ENCODE data around the gene BCL11A. TPM values are rescaled to one million over a fixed set of nuclear protein-coding genes. Genes with fewer than 3 reads are reported as not detected.

The BCL11A gene
- total and polyA plus RNA-seq, 2 of the 13 experiments (the other 11 are each of a cell fraction or from before 2014, with no cell fraction given), result not detected

DNA sequence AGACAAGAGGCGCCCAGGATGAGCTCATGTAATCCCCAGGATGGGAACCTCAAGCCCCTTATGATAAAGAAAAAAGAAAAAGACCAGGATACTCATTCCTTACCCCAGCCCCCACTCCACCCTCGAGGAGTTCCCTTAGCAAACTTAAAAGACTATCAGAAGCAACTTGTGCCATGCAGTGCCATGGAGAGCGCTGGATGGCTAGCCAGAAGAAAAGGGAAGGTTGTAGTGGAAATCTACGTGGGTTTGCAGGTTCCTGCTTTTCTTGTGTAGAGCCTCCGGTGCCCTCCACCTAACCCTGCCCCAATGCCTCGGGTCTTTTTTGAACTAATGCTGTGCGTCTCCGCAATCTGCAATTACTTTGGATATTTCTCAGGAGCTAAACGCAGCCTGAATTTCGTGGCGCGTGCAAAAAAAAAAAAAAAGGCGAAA, 16.2 kb upstream of the BCL11A start:
- Histone ChIP-seq H3K9ac (ENCODE audit: insufficient read depth, low read depth, low read length) (no peak overlapping the region), H3K27ac (ENCODE audit: extremely low read length, insufficient read depth, low read length) (no peak overlapping the region), H3K9me3 (ENCODE audit: low read length) (no peaks in the 10 kb centered on the region), H3K36me3 (replicated peaks in 1 of 2; ENCODE audit: control insufficient read depth in 1 of 2, insufficient read depth in 2 of 2, low read length in 2 of 2) (no peaks in the 10 kb centered on the region), H2AFZ (ENCODE audit: low read length) (no peak overlapping the region), H3K4me1 (ENCODE audit: insufficient read depth, low read length) (no peaks in the 10 kb centered on the region), H3K79me2 (ENCODE audit: insufficient read depth, low read length) (no peaks in the 10 kb centered on the region), H3K4me3 (replicated peaks in 1 of 3; ENCODE audit: insufficient read depth in 1 of 3, low read depth in 2 of 3, low read length in 3 of 3) (no peak overlapping the region), H3K27me3 (ENCODE audit: control insufficient read depth in 1 of 2, insufficient read depth in 2 of 2, low read length in 2 of 2) (peaks cover 4 to 43% of the 10 kb centered on the region in 2 experiments), H3K4me2 (ENCODE audit: low read depth, low read length) (no peak overlapping the region), H4K20me1 (ENCODE audit: insufficient read depth, low read length) (no peaks in the 10 kb centered on the region)
- intact Hi-C loops (cut with micrococcal nuclease; ENCODE audit: unreplicated experiment) (loop anchor here (5.0 kb wide), 1 partner anchor 1267 kb away; no protein-coding TSS in a partner anchor), in situ Hi-C loops (cut with HindIII; ENCODE audit: extremely low pct_ligation_motif_present, low pct_unique_long_range_greater_than_20kb) (no loop called here)
- TF ChIP-seq LBX2 (CRISPR knock-in tag; IDR thresholded peaks at IDR 0.05; ENCODE audit: borderline replicate concordance) (no peak), ETV6 (CRISPR knock-in tag; conservative IDR thresholded peaks at IDR 0.05) (no peak), EEA1 (CRISPR knock-in tag; IDR thresholded peaks at IDR 0.05; ENCODE audit: borderline replicate concordance) (no peak), SIX4 (CRISPR knock-in tag; IDR thresholded peaks at IDR 0.05) (no peak), JUNB (CRISPR knock-in tag; IDR thresholded peaks at IDR 0.05; ENCODE audit: borderline replicate concordance) (no peak), ZC3H13 (CRISPR knock-in tag; IDR thresholded peaks at IDR 0.05) (no peak), PHF5A (CRISPR knock-in tag; IDR thresholded peaks at IDR 0.05; ENCODE audit: low read depth, unreplicated experiment) (no peak), U2AF1 (optimal IDR thresholded peaks at IDR 0.05; ENCODE audit: low read depth, low read length) (no peak), ZNF788 (CRISPR knock-in tag; IDR thresholded peaks at IDR 0.05; ENCODE audit: borderline replicate concordance) (no peak), ZNF607 (CRISPR knock-in tag; IDR thresholded peaks at IDR 0.05; ENCODE audit: borderline replicate concordance) (no peak), THAP11 (CRISPR knock-in tag; IDR thresholded peaks at IDR 0.05) (no peak), STAT6 (CRISPR knock-in tag; IDR thresholded peaks at IDR 0.05; ENCODE audit: borderline replicate concordance) (no peak), KDM1A (CRISPR knock-in tag; IDR thresholded peaks at IDR 0.05) (no peak)
- TF ChIP-seq, protein P1, sequence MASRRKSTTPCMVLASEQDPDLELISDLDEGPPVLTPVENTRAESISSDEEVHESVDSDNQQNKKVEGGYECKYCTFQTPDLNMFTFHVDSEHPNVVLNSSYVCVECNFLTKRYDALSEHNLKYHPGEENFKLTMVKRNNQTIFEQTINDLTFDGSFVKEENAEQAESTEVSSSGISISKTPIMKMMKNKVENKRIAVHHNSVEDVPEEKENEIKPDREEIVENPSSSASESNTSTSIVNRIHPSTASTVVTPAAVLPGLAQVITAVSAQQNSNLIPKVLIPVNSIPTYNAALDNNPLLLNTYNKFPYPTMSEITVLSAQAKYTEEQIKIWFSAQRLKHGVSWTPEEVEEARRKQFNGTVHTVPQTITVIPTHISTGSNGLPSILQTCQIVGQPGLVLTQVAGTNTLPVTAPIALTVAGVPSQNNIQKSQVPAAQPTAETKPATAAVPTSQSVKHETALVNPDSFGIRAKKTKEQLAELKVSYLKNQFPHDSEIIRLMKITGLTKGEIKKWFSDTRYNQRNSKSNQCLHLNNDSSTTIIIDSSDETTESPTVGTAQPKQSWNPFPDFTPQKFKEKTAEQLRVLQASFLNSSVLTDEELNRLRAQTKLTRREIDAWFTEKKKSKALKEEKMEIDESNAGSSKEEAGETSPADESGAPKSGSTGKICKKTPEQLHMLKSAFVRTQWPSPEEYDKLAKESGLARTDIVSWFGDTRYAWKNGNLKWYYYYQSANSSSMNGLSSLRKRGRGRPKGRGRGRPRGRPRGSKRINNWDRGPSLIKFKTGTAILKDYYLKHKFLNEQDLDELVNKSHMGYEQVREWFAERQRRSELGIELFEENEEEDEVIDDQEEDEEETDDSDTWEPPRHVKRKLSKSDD (CRISPR knock-in tag; IDR thresholded peaks at IDR 0.05; ENCODE audit: low read depth), result no peak
- TF ChIP-seq, protein P2, sequence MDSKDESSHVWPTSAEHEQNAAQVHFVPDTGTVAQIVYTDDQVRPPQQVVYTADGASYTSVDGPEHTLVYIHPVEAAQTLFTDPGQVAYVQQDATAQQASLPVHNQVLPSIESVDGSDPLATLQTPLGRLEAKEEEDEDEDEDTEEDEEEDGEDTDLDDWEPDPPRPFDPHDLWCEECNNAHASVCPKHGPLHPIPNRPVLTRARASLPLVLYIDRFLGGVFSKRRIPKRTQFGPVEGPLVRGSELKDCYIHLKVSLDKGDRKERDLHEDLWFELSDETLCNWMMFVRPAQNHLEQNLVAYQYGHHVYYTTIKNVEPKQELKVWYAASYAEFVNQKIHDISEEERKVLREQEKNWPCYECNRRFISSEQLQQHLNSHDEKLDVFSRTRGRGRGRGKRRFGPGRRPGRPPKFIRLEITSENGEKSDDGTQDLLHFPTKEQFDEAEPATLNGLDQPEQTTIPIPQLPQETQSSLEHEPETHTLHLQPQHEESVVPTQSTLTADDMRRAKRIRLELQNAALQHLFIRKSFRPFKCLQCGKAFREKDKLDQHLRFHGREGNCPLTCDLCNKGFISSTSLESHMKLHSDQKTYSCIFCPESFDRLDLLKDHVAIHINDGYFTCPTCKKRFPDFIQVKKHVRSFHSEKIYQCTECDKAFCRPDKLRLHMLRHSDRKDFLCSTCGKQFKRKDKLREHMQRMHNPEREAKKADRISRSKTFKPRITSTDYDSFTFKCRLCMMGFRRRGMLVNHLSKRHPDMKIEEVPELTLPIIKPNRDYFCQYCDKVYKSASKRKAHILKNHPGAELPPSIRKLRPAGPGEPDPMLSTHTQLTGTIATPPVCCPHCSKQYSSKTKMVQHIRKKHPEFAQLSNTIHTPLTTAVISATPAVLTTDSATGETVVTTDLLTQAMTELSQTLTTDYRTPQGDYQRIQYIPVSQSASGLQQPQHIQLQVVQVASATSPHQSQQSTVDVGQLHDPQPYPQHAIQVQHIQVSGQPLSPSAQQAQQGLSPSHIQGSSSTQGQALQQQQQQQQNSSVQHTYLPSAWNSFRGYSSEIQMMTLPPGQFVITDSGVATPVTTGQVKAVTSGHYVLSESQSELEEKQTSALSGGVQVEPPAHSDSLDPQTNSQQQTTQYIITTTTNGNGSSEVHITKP (CRISPR knock-in tag; IDR thresholded peaks at IDR 0.05; ENCODE audit: low read depth), result no peak
- FAIRE-seq (no peak), ATAC-seq (no peak), DNase-seq (ENCODE audit: low spot score) (no peak)
- CTCF ChIA-PET (ENCODE audit: low intra/inter-chr PET ratio, low total read pairs), result no interaction called here
- 6% methylated on average over 13 of the region's 13 CpGs for WGBS (ENCODE audit: low lambda C conversion rate)
- POLR2A ChIA-PET, result no interaction called here
- BruUV-seq (replicated peaks), result no TSS peak

Measured in HepG2 (cell line).